Measurements from ENCODE around the gene SLC26A1. TPM values are rescaled to one million over a fixed set of nuclear protein-coding genes. Genes with fewer than 3 reads are reported as not detected.

The SLC26A1 gene
- total RNA-seq, 6 experiments from 2014 or later: 9.6 to 30.9 (median 23.0) TPM

DNA sequence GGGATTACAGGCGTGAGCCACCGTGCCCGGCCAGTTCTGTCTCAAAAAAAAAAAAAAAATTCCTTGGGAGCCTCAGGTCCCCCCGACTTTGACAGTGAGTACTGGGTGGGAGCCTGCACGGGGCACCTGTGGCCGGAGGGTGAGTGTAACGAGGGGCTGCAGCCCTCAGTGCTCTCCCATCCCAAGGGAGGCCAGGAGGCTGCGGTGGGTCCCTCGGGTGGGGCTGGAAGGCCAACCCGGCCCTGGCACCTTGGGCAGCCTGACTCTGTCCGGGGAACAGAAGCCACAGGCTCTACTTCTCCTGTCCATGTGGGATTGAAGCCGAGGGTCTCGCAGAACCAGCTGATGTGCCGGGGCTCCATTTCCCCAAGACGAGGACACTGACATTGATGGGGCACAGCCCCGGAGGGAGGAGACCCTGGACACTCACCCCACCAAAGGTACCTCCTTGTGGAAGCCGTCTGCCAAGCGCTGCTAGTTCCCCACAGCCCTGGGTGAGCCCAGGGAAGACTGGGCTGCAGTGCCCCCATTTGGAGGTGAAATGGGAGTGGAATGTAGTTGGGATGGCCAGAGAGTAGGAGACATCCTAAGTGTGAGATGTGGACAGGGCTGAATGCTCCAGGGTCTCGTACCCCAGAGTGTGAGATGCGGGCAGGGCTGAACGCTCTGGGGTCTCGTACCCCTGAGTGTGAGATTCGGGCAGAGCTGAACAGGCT lies 2.3 kb upstream of the SLC26A1 start:
- no peaks in the 10 kb centered on the region for H3K9me3 ChIP-seq
- H3K36me3 ChIP-seq: peaks cover 0 to 11% (median 2%) of the 10 kb centered on the region in 4 donors
- DNase-seq: no peak
- peaks cover 0 to 16% (median 7%) of the 10 kb centered on the region in 4 donors for H3K4me1 ChIP-seq
- 83% methylated on average over 5 of the region's 23 CpGs for WGBS (ENCODE audit: insufficient coverage, low coverage, low lambda C conversion rate, missing lambda C conversion rate)
- TF ChIP-seq, protein P1, sequence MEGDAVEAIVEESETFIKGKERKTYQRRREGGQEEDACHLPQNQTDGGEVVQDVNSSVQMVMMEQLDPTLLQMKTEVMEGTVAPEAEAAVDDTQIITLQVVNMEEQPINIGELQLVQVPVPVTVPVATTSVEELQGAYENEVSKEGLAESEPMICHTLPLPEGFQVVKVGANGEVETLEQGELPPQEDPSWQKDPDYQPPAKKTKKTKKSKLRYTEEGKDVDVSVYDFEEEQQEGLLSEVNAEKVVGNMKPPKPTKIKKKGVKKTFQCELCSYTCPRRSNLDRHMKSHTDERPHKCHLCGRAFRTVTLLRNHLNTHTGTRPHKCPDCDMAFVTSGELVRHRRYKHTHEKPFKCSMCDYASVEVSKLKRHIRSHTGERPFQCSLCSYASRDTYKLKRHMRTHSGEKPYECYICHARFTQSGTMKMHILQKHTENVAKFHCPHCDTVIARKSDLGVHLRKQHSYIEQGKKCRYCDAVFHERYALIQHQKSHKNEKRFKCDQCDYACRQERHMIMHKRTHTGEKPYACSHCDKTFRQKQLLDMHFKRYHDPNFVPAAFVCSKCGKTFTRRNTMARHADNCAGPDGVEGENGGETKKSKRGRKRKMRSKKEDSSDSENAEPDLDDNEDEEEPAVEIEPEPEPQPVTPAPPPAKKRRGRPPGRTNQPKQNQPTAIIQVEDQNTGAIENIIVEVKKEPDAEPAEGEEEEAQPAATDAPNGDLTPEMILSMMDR (IDR thresholded peaks at IDR 0.05): no peak
- no peak for TF ChIP-seq POLR2A (IDR thresholded peaks at IDR 0.05)
- no peak for ATAC-seq
- no peaks in the 10 kb centered on the region for H3K27me3 ChIP-seq
- intact Hi-C loops (cut with DNase I): no loop called here
- H3K4me3 ChIP-seq: no peak overlapping the region
- H3K27ac ChIP-seq: no peak overlapping the region

DNA sequence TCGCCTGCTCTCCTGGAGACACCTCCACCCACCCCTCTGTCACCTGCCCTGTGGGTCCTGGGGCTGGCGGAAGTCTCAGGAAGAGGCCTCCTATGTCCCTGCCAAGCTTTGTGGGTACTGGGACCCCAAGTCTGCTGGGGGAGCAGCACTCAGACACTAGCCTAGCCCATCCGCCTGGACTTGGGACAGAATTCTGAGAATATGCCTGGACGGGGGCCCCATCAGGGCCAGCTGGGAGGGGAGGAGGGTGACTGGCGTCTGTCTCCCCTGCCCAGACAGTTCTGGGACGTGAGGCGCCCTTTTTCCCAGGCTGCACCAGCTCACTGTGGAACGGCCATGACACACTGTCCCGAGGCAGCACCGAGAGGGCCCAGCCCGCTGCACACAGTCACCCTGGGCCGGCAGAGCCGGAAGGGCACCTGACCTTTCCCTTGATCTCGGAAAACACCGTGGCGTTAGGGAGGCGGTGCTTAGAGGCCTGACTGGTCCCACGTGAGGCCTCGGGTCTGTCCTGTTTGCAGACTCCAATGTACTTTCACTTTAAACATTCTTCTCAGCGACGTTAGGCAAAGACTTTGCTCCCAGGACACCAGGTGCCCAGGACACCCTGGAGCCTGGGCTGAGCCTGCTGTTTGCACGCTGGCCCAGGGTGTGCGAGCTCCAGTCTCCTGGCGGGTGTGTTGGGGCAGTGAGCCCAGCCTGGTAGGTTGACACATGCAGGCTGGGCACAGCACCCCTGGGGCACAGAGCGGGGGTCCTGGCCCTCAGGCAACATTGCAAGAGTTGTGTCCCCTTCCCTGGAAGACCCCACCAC lies 700 bp downstream of the SLC26A1 start:
- H3K9me3 ChIP-seq: no peaks in the 10 kb centered on the region
- intact Hi-C loops (cut with DNase I): no loop called here
- peak overlapping the region; percentile 84 to 97 (median 94) for H3K27ac ChIP-seq
- H3K4me3 ChIP-seq: peak overlapping the region; percentile 43 to 68 (median 66)
- peaks cover 0 to 17% (median 4%) of the 10 kb centered on the region in 4 donors for H3K36me3 ChIP-seq
- peaks cover 0 to 21% (median 7%) of the 10 kb centered on the region in 4 donors for H3K4me1 ChIP-seq
- peak; percentile 92 to 97 (median 96) for DNase-seq
- no peaks in the 10 kb centered on the region for H3K27me3 ChIP-seq
- peak; percentile 76 to 84 (median 80) for ATAC-seq
- WGBS (ENCODE audit: insufficient coverage, low coverage, low lambda C conversion rate, missing lambda C conversion rate): 5% methylated on average over 10 of the region's 25 CpGs
- TF ChIP-seq POLR2A (IDR thresholded peaks at IDR 0.05): peak; percentile 84
- TF ChIP-seq, protein P1 (IDR thresholded peaks at IDR 0.05): no peak

DNA sequence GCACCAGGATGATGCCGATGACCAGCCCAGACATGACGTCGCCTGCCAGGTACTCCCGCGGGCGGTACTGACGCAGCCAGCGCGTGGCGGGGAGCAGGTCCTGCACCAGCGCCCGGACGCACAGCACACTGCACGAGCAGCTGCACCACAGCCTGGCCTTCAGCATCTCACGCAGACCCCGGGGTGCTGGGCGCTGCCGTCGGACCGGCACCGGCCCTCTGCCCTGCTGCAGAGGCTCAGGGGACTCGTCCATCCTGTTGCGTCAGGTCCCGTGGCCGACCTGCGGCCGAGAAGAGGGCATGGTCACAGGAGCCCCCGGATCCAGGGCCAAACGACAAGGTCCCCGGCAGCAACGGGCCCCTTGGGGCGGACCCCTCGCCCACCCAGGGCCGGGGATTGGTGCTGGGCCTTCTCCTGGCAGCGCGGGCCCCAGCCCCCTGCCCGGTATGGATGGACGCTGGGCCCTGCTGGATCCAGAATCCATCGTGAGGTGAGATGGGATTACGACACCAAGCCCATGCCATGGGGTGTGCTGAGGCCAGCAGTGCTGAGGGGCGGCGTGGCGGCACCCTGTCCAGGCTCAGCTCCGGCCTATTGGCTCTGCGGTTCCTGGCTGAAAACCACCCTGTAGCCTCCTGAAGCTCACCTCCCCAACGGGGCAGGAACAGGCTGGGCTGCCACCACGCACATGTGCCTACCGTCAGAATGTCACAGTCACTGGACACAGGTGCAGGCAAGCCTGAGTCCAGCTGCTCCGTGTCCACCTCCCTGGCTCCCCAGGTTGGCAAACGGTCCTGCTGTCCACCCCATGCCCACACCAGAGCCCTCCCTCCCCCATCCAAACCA lies 1.5 kb downstream of the SLC26A1 start:
- Histone ChIP-seq H3K27ac (peak overlapping the region; percentile 84 to 97 (median 94)), H3K9me3 (no peaks in the 10 kb centered on the region), H3K4me1 (peaks cover 0 to 27% (median 7%) of the 10 kb centered on the region in 4 donors), H3K36me3 (peaks cover 0 to 17% (median 4%) of the 10 kb centered on the region in 4 donors), H3K4me3 (peak overlapping the region; percentile 35 to 68 (median 66)), H3K27me3 (no peaks in the 10 kb centered on the region)
- ATAC-seq (peak in 2 of 4 donors; percentile 0 to 1), DNase-seq (peak in 1 of 3 donors; percentile 33)
- TF ChIP-seq, protein P1 (IDR thresholded peaks at IDR 0.05): no peak
- no peak for TF ChIP-seq POLR2A (IDR thresholded peaks at IDR 0.05)
- WGBS (ENCODE audit: insufficient coverage, low coverage, low lambda C conversion rate, missing lambda C conversion rate): 23% methylated on average over 3 of the region's 50 CpGs
- intact Hi-C loops (cut with DNase I): no loop called here

DNA sequence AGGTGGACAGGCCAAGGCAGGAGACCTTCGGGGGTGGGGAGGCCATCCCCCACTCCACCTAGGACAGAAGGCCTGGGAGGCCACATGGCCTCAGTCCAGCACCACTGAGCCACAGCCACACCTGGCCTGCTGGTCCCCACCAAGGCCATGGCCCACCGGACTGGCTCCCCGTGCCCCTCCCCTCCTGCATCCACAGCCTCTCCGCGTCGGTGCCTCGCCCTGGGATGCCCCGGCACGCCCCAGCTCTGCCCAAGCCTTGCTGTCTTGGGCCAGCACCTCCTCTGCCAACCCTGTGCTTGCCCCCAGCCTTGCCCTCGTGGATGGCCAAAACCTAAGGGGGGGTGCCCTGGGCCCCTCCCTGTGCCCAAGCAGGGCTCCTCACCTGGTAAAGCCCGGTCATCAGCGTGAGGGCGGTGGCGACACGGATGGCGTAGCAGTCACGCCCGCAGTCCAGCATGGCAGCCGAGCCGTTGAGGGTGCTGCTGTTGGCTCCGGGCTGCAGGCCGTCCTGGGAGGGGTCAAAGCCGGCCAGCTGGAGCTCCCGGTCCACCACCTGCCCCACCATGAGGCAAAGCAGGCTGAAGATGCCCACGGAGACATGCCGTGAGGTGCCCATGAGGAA lies 2.3 kb downstream of the SLC26A1 start:
- Histone ChIP-seq H3K36me3 (peaks cover 0 to 17% (median 4%) of the 10 kb centered on the region in 4 donors), H3K4me3 (no peak overlapping the region), H3K27ac (peak overlapping the region in 1 of 3 donors; percentile 97), H3K4me1 (peaks cover 0 to 32% (median 10%) of the 10 kb centered on the region in 4 donors), H3K9me3 (no peaks in the 10 kb centered on the region), H3K27me3 (no peaks in the 10 kb centered on the region)
- DNase-seq (peak in 1 of 3 donors; percentile 21), ATAC-seq (no peak)
- intact Hi-C loops (cut with DNase I): no loop called here
- TF ChIP-seq POLR2A (IDR thresholded peaks at IDR 0.05): no peak
- TF ChIP-seq, protein P1 (IDR thresholded peaks at IDR 0.05): no peak
- 47% methylated on average over 2 of the region's 26 CpGs for WGBS (ENCODE audit: insufficient coverage, low coverage, low lambda C conversion rate, missing lambda C conversion rate)
